Measurements from ENCODE around the gene RAPGEF5. TPM values are rescaled to one million over a fixed set of nuclear protein-coding genes. Genes with fewer than 3 reads are reported as not detected.

The RAPGEF5 gene
- polyA plus RNA-seq, 1 of the 3 experiments (the other 2 are of a cell fraction), result 1.2 TPM

- TF ChIP-seq YY1 (IDR thresholded peaks at IDR 0.05; ENCODE audit: low read depth), result no peak
- no peak for TF ChIP-seq GATA2 (CRISPR knock-in tag; IDR thresholded peaks at IDR 0.05)
- TF ChIP-seq POLR2AphosphoS5 (IDR thresholded peaks at IDR 0.05; ENCODE audit: low read depth, low read length), result no peak
- no peak for TF ChIP-seq TAF1 (IDR thresholded peaks at IDR 0.05; ENCODE audit: borderline replicate concordance, low read depth, low read length)
- no peak for TF ChIP-seq SIN3A (IDR thresholded peaks at IDR 0.05; ENCODE audit: borderline replicate concordance, low read depth, low read length)
- TF ChIP-seq, protein P1, sequence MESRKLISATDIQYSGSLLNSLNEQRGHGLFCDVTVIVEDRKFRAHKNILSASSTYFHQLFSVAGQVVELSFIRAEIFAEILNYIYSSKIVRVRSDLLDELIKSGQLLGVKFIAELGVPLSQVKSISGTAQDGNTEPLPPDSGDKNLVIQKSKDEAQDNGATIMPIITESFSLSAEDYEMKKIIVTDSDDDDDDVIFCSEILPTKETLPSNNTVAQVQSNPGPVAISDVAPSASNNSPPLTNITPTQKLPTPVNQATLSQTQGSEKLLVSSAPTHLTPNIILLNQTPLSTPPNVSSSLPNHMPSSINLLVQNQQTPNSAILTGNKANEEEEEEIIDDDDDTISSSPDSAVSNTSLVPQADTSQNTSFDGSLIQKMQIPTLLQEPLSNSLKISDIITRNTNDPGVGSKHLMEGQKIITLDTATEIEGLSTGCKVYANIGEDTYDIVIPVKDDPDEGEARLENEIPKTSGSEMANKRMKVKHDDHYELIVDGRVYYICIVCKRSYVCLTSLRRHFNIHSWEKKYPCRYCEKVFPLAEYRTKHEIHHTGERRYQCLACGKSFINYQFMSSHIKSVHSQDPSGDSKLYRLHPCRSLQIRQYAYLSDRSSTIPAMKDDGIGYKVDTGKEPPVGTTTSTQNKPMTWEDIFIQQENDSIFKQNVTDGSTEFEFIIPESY (IDR thresholded peaks at IDR 0.05; ENCODE audit: borderline replicate concordance, low read depth), result no peak
- TF ChIP-seq RAD21 (IDR thresholded peaks at IDR 0.05; ENCODE audit: low read length), result no peak
- no peak for TF ChIP-seq NRF1 (IDR thresholded peaks at IDR 0.05; ENCODE audit: low read depth, low read length)
- TF ChIP-seq, protein P2, sequence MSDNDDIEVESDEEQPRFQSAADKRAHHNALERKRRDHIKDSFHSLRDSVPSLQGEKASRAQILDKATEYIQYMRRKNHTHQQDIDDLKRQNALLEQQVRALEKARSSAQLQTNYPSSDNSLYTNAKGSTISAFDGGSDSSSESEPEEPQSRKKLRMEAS (IDR thresholded peaks at IDR 0.05; ENCODE audit: low read depth), result no peak
- TF ChIP-seq RXRA (IDR thresholded peaks at IDR 0.05; ENCODE audit: borderline replicate concordance, low read depth), result no peak
- TF ChIP-seq FOXJ3 (CRISPR knock-in tag; IDR thresholded peaks at IDR 0.05), result no peak
- TF ChIP-seq MEF2A (IDR thresholded peaks at IDR 0.05; ENCODE audit: borderline replicate concordance, low read depth), result no peak
- no peak for TF ChIP-seq TCF12 (IDR thresholded peaks at IDR 0.05)
- TF ChIP-seq JUND (IDR thresholded peaks at IDR 0.05), result no peak
- TF ChIP-seq SMC3 (IDR thresholded peaks at IDR 0.05; ENCODE audit: low read depth, low read length), result no peak
- TF ChIP-seq, protein P3, sequence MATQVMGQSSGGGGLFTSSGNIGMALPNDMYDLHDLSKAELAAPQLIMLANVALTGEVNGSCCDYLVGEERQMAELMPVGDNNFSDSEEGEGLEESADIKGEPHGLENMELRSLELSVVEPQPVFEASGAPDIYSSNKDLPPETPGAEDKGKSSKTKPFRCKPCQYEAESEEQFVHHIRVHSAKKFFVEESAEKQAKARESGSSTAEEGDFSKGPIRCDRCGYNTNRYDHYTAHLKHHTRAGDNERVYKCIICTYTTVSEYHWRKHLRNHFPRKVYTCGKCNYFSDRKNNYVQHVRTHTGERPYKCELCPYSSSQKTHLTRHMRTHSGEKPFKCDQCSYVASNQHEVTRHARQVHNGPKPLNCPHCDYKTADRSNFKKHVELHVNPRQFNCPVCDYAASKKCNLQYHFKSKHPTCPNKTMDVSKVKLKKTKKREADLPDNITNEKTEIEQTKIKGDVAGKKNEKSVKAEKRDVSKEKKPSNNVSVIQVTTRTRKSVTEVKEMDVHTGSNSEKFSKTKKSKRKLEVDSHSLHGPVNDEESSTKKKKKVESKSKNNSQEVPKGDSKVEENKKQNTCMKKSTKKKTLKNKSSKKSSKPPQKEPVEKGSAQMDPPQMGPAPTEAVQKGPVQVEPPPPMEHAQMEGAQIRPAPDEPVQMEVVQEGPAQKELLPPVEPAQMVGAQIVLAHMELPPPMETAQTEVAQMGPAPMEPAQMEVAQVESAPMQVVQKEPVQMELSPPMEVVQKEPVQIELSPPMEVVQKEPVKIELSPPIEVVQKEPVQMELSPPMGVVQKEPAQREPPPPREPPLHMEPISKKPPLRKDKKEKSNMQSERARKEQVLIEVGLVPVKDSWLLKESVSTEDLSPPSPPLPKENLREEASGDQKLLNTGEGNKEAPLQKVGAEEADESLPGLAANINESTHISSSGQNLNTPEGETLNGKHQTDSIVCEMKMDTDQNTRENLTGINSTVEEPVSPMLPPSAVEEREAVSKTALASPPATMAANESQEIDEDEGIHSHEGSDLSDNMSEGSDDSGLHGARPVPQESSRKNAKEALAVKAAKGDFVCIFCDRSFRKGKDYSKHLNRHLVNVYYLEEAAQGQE (IDR thresholded peaks at IDR 0.05; ENCODE audit: low read depth, low read length), result no peak
- CTCF ChIA-PET, result interaction anchor here (1.4 to 2.8 kb wide), 2 partner anchors 30 to 121 kb away, joined by 3 to 12 read pairs; no protein-coding TSS in a partner anchor
- 51% methylated on average over 1 of the region's 1 CpG for WGBS (ENCODE audit: low lambda C conversion rate)
These were observed 125.8 kb downstream of the RAPGEF5 start for GRCh38 chr7:22231141-22231540.

More at GRCh38 chr7:22231141-22231540, 125.8 kb downstream of the RAPGEF5 start:
- Histone ChIP-seq H3K4me3 (ENCODE audit: low read depth in 2 of 2, low read length in 1 of 2) (no peak overlapping the region), H4K20me1 (ENCODE audit: insufficient read depth) (no peaks in the 10 kb centered on the region), H3K9me2 (no peaks in the 10 kb centered on the region), H2AFZ (ENCODE audit: low read depth) (no peak overlapping the region), H3K9me3 (no peaks in the 10 kb centered on the region), H3K27me3 (ENCODE audit: insufficient read depth) (no peaks in the 10 kb centered on the region), H3K4me1 (ENCODE audit: control insufficient read depth in 1 of 2, insufficient read depth in 2 of 2, low read depth in 1 of 2, low read length in 1 of 2) (peaks cover 0 to 3% of the 10 kb centered on the region in 2 experiments; a peak in 1 of 4 replicates), H3K4me2 (no peak overlapping the region), H3K9ac (no peak overlapping the region), H3F3A (replicated peaks; ENCODE audit: insufficient read depth) (no peaks in the 10 kb centered on the region), H3K36me3 (replicated peaks in 1 of 2; ENCODE audit: control insufficient read depth in 1 of 2, insufficient read depth in 2 of 2, low read length in 1 of 2) (no peaks in the 10 kb centered on the region), H3K79me2 (ENCODE audit: insufficient read depth) (no peaks in the 10 kb centered on the region), H3K27ac (ENCODE audit: low read depth in 2 of 2, low read length in 1 of 2) (no peak overlapping the region)
- POLR2A ChIA-PET, result no interaction called here
- DNase-seq, result no peak
